ENCODE data around the gene RIMS3.
"Not testable (repeated sequence)": the region's sequence is repeated elsewhere in the genome, so short reads cannot be mapped to it uniquely, and the experiment has no call there.

The RIMS3 gene

GRCh38 chr1:40636777-40637176 is 28.7 kb downstream of the RIMS3 start:
- H3K27ac ChIP-seq: no peak overlapping the region

GRCh38 chr1:40635763-40636500 is 29.6 kb downstream of the RIMS3 start:
- peak overlapping the region in 1 of 21 experiments; percentile 14 for H3K27ac ChIP-seq
- H3K4me3 ChIP-seq: no peak overlapping the region

More at GRCh38 chr1:40636777-40637176, 28.7 kb downstream of the RIMS3 start:
- no peak overlapping the region for H3K4me3 ChIP-seq

- Histone ChIP-seq H3K4me3 (no peak overlapping the region), H3K27ac (peak overlapping the region in 2 of 21 experiments; percentile 14 to 29)
Observed at GRCh38 chr1:40634901-40635655, 30.4 kb downstream of the RIMS3 start.

GRCh38 chr1:40633931-40634376 is 31.5 kb downstream of the RIMS3 start:
- no peak overlapping the region for H3K4me3 ChIP-seq
- H3K27ac ChIP-seq: peak overlapping the region in 2 of 21 experiments; percentile 16 to 19

- Histone ChIP-seq H3K4me3 (no peak overlapping the region), H3K27ac (peak overlapping the region in 1 of 21 experiments; percentile 16)
Observed at GRCh38 chr1:40633523-40633922, 32.0 kb downstream of the RIMS3 start.

- no peak overlapping the region for H3K4me3 ChIP-seq
- H3K27ac ChIP-seq: peak overlapping the region in 1 of 21 experiments; percentile 64
Observed at GRCh38 chr1:40630488-40631223, 34.8 kb downstream of the RIMS3 start.

- not testable (repeated sequence) for H3K4me3 ChIP-seq
- peak overlapping the region in 5 of 21 experiments; percentile 42 to 65 (median 61) for H3K27ac ChIP-seq
Observed at GRCh38 chr1:40629546-40629945, 35.9 kb downstream of the RIMS3 start.

- no peak overlapping the region for H3K4me3 ChIP-seq
- peak overlapping the region in 5 of 21 experiments; percentile 42 to 65 (median 61) for H3K27ac ChIP-seq
Observed at GRCh38 chr1:40628903-40629292, 36.6 kb downstream of the RIMS3 start.

GRCh38 chr1:40627987-40628902 is 37.2 kb downstream of the RIMS3 start:
- Histone ChIP-seq H3K4me3 (no peak overlapping the region), H3K27ac (peak overlapping the region in 5 of 21 experiments; percentile 42 to 65 (median 61))

- Histone ChIP-seq H3K4me3 (no peak overlapping the region), H3K27ac (no peak overlapping the region)
Observed at GRCh38 chr1:40626383-40626770, 39.1 kb downstream of the RIMS3 start.

GRCh38 chr1:40625476-40626382 is 39.8 kb downstream of the RIMS3 start:
- Histone ChIP-seq H3K27ac (no peak overlapping the region), H3K4me3 (no peak overlapping the region)

- Histone ChIP-seq H3K27ac (no peak overlapping the region), H3K4me3 (no peak overlapping the region)
Observed at GRCh38 chr1:40625076-40625475, 40.4 kb downstream of the RIMS3 start.

- H3K4me3 ChIP-seq: no peak overlapping the region
- no peak overlapping the region for H3K27ac ChIP-seq
Observed at GRCh38 chr1:40622936-40623629, 42.4 kb downstream of the RIMS3 start.

GRCh38 chr1:40621821-40622450 is 43.5 kb downstream of the RIMS3 start:
- H3K27ac ChIP-seq: no peak overlapping the region
- H3K4me3 ChIP-seq: no peak overlapping the region

- Histone ChIP-seq H3K4me3 (no peak overlapping the region), H3K27ac (no peak overlapping the region)
Observed at GRCh38 chr1:40620586-40621210, 44.8 kb downstream of the RIMS3 start.

GRCh38 chr1:40620150-40620549 is 45.3 kb downstream of the RIMS3 start:
- Histone ChIP-seq H3K27ac (no peak overlapping the region), H3K4me3 (no peak overlapping the region)

GRCh38 chr1:40618108-40618507 is 47.4 kb downstream of the RIMS3 start:
- Histone ChIP-seq H3K4me3 (no peak overlapping the region), H3K27ac (no peak overlapping the region)
